EL (cell line): ENCODE results near the gene ZDHHC18.

Experiments
- DNase-seq: peaks from one replicate; pipeline ENCODE4 v3.0.0-alpha.2; 2016

The ZDHHC18 gene

GRCh38 chr1:26826261-26827105 is at the start of gene ZDHHC18:
Gene ZDHHC18 (plus strand): TSS chr1:26826688. CDS start chr1:26826805, 117 bp downstream.
- DNase-seq = peak; percentile 63

GRCh38 chr1:26779098-26779668 is 47.3 kb upstream of the ZDHHC18 start:
- DNase-seq = no peak

DNA sequence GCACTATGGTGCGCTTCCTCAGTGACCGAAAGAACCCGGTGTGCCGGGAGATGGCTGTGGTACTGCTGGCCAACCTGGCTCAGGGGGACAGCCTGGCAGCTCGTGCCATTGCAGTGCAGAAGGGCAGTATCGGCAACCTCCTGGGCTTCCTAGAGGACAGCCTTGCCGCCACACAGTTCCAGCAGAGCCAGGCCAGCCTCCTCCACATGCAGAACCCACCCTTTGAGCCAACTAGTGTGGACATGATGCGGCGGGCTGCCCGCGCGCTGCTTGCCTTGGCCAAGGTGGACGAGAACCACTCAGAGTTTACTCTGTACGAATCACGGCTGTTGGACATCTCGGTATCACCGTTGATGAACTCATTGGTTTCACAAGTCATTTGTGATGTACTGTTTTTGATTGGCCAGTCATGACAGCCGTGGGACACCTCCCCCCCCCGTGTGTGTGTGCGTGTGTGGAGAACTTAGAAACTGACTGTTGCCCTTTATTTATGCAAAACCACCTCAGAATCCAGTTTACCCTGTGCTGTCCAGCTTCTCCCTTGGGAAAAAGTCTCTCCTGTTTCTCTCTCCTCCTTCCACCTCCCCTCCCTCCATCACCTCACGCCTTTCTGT is 46.0 kb upstream of the ZDHHC18 start:
- no peak for DNase-seq

DNA sequence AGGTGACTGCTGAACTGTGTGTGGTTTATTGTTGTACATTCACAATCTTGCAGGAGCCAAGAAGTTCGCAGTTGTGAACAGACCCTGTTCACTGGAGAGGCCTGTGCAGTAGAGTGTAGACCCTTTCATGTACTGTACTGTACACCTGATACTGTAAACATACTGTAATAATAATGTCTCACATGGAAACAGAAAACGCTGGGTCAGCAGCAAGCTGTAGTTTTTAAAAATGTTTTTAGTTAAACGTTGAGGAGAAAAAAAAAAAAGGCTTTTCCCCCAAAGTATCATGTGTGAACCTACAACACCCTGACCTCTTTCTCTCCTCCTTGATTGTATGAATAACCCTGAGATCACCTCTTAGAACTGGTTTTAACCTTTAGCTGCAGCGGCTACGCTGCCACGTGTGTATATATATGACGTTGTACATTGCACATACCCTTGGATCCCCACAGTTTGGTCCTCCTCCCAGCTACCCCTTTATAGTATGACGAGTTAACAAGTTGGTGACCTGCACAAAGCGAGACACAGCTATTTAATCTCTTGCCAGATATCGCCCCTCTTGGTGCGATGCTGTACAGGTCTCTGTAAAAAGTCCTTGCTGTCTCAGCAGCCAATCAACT is 45.2 kb upstream of the ZDHHC18 start:
- no peak for DNase-seq

- DNase-seq = no peak
Measured at GRCh38 chr1:26782521-26783212, 43.8 kb upstream of the ZDHHC18 start.

GRCh38 chr1:26783646-26784022 is 42.9 kb upstream of the ZDHHC18 start:
- DNase-seq = no peak

GRCh38 chr1:26784023-26784871 is 42.2 kb upstream of the ZDHHC18 start:
- DNase-seq = peak; percentile 75

DNA sequence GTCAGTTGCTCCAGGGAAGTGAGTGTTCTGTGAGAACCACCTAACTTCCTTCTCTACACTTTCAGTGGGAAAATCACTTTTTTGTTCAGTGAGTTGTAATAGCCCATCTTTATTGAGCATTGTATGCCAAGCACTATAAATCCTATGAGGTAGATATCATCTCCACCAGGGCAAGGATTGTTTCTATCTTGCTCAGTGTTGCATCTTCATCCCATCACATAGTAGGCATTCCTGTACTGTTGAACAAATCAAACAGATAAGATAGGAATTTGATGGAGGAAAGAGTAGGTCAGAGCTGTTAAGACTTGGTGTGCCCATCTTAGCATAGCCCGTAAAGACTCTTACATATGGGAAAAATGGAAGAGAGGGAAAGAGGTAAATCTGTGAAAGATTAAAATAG is 41.6 kb upstream of the ZDHHC18 start:
- no peak for DNase-seq

DNA sequence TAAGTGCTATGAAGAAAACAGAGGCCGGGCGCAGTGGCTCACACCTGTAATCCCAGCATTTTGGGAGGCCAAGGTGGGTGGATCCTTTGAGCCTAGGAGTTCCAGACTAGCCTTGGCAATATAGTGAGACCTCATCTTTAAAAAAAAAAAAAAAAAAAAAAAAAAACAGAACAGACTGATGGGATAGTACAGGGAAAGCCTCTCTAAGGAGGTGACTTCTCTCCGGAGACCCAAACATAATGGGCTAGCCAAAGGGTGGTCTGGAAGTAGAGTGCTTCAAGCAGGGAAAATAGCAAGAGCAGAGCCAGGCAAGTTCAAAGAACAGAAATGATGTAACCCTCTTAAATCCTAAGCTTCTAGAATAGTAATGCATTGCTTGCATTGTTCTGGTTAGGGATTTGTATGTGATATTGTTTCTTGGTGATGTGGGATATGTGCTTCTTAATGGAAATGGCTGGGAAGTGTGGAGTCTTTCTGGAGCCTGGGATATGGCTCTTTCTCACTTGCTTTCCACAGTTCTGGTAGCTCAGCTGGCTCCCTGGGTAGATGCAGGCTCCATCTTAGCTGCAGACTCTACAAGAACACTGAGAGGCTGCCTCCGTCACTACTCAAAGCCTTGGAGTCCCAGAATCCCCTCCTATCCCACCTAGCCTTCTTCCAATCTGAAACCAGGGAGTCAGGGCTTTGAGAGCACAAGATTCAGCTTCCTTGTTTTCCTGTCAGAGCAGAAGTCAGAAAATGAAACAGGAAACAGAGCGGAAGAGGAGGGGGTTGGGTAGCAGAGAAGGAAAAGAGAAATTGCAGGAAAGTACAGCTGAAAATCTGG is 40.7 kb upstream of the ZDHHC18 start:
- peak; percentile 31 for DNase-seq

DNA sequence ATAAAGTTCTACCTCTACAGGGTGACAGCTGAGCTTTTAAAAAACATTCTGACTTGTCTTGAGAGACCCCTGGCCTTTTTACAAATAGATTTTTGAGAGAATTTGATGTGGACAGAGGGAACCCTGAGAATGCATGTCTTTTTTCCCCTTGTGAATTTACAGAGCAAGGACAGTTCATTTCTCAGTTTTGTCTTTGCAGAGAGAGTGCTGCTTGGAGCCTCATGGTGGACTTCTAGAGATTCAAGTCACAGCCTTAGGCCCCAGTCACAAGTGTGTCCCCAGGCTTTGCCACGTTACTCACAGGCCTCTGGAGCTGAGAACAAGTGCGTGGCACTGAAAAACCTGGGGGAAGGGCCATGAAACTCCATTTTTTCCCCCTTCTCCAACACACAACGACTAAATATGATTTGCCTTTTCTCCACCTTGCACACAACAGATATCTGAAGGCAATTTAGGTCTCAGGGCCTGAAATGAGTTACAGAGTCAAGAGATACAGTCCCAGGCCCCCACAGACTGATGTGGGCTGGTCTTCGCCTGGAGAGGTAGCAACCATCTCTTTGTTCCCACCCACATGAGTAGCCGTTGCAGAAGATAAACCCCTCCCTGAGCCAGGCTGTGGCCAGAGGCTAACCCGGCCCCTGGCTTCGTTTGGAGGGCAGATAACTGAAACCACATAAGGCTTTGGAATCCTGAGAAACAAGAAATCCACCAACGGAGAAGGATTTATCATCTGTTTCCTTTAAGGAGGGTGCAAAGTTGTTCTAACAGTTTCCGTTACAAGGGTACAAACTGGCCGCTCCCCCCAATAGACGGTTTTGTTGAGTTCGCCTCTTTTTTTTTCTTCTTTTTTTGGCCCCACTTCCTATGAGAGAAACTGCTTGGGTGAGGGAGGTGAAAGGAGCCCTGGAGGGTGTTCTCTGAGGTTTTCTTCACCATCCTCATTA is 39.8 kb upstream of the ZDHHC18 start:
- DNase-seq = peak; percentile 91

- DNase-seq = peak; percentile 67
Measured at GRCh38 chr1:26787381-26787705, 39.1 kb upstream of the ZDHHC18 start.

DNA sequence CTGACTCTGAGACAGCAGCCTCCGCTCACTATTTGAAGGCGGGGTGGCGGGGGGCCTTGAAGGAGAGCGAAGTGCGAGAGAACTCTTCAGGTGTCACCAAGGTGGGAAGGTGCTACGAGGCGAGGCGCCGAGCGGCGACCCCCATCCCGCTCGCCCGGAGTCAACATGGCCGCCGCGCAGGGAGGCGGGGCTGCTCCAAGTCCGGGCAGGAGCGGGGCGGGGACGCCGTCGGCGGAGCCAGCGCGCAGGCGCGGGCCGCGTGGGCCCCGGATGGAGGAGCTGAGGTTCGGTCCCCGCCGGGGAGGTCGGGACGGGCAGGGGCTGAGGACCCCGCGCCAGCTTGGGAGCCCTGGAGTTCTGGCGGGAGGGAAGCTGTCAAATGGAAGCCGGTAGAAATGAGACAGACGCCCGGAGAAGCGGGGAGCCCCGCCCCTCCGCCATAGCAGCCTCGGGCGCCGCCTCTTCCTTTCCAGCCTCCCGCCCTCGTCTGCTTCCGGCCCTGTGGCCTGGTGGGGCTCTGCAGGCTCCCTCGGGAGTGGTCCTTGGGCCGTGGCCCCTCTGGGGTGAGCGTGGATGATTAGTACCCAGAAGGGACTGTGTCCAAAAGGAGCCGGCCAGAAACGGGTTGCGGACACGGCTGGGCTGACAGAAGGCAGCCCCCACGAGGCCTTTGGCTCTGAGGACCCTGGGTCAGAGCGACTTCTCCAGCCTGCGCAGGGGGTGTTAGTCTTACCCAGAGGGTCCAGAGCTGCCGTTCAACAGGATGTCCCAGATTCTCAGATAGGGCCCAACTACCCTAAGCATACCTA is 38.6 kb upstream of the ZDHHC18 start, which contains the start of gene PIGV:
PIGV (plus strand) TSS at position 245 of the 809 bp plus-strand sequence. CDS start 2,866 bp downstream, outside the sequence.
- DNase-seq = peak; percentile 86

GRCh38 chr1:26788515-26788785 is 38.0 kb upstream of the ZDHHC18 start:
- DNase-seq = no peak

DNA sequence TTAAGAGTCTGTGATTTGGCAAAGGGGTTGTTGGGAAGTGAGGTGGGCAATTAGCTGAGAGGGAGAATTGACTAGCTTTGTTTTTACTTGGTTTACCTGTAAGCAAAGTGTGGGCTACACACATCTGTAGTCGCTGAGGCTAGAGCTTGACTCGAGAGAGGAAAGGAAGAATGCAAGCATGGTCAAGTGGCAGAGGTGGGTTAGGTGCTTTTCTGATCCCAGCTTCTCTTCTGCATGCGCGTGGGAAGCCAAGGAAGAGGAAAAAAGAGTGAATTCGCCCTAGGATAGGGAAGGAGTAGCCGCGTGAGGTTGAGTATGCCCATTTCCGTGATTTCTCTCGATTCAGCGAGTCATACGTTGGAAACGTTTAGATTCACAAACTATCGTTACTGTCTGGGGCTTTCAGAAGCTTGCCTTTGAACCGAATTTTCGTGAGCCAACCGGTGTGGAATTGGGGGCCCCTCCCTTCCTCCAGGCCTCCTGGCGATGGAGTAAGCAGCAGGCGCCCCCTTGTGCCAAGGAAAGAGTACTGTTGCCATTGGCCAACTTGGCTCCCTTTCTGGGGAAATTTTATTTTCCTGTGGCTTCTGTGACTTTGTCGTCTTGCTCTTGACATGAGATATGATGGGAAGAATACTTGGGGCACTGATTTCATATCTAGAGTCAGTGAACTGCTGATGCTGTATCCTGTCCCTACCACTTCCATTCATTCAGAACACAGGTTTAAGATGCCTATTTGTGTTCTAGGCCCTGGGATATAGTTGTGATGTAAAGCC is 37.5 kb upstream of the ZDHHC18 start:
- DNase-seq = peak; percentile 92

- DNase-seq = no peak
Measured at GRCh38 chr1:26789612-26789865, 36.9 kb upstream of the ZDHHC18 start.

DNA sequence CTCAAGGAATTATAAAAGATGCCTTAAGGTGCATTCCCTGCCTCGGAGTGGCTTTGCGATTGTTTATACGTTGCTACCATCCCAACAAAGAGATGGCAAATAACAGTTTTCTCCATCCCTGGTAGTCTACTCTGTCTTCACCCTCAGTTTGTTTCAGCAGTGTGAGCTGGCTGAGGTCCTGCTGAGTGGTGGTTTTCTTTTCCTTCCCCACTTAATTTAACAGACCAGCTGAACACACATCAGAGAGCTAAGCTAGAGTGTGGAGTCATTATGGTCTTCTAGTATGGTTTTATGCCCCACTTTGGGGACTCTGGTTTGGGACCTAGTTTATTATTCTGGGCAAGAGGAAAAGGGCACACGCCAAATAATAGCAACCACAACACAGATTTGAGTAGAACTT is 36.6 kb upstream of the ZDHHC18 start:
- DNase-seq = no peak

DNA sequence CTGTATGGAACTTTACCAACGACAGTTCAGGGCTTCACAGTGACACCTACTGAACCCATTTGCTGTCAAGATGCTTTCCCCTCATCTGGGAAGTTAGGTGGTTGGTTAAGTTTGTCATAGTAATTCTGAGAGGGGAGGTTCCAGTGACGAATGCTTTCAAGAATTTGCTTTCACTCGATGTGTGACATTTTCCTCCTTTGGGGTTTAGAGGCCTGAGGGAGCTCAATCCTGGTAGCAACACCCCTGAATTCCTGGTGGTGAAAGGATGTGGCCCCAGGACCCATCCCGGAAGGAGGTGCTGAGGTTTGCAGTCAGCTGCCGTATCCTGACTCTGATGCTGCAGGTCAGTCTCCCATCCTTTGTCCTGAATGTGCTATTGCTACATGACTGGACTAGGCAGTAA is 35.9 kb upstream of the ZDHHC18 start:
- peak; percentile 61 for DNase-seq

DNA sequence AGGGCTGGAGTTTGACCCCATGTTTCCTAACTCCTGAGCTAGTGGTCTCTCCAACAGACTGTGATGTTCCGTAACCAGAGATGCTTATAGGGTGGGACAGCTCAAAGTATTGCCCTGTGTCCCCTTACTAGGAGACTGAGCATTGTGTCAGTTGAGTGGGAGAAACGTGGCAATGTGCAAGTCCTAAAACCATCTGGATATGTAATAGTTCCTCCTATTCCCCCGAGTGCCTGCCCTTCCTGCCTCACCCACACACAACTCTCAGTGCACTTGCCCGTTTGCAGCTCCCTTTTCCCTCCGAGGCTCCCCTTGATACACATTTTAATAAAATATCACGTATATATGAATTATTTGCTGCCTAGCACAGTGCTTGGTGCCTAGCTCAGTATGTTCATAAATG is 35.3 kb upstream of the ZDHHC18 start:
- no peak for DNase-seq

DNA sequence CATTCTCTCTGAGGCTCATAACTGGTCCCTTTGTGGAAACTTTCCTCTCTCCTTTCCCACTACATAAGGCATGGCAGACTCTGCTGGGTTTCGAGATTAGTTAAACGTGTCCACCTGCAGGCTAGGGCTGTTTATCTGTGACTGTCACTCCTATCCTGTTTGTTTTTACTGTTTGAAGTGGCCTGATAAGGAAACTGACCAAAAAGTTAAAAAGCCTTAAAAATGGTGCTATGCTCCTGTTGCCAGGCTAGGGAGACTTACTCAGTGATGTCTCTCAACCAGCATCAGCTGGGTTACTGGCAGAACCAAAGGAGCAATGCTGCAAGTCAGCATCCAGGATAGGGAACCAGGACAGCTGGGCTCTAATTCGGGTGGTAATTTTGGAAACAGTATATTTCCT is 34.9 kb upstream of the ZDHHC18 start:
- DNase-seq = no peak
